Type B pancreatic cell (in vitro differentiated cells): ENCODE measurements around the gene FAM168A. TPM values are rescaled to one million over a fixed set of nuclear protein-coding genes. Genes with fewer than 3 reads are reported as not detected.

ENCODE experiments used
- DNase-seq: peaks from one replicate; pipeline ENCODE4 v3.0.0; 2021; ENCODE audit warnings: mixed read lengths; ENCODE audit not compliant: unreplicated experiment; ENCODE audit errors: extremely low spot score
- H3K27ac Mint-ChIP-seq: 2 replicates; pipeline ENCODE4 v1.8.0; 2021; ENCODE audit warnings: mild to moderate bottlenecking, mixed read lengths
- H3K27me3 Mint-ChIP-seq: 2 replicates; pipeline ENCODE4 v1.8.0; 2021; ENCODE audit warnings: mixed read lengths
- H3K36me3 Mint-ChIP-seq: 2 replicates; pipeline ENCODE4 v1.8.0; 2021; ENCODE audit warnings: mixed read lengths
- H3K4me1 Mint-ChIP-seq: one replicate; pipeline ENCODE4 v1.8.0; 2021; ENCODE audit warnings: mixed read lengths; ENCODE audit not compliant: unreplicated experiment
- H3K4me3 Mint-ChIP-seq: 2 replicates; pipeline ENCODE4 v1.8.0; 2021; ENCODE audit warnings: mild to moderate bottlenecking, mixed read lengths
- H3K9me3 Mint-ChIP-seq: 2 replicates; pipeline ENCODE4 v1.8.0; 2021; ENCODE audit warnings: mixed read lengths
- total RNA-seq: library from RNA; stranded (reverse); gene quantifications from 2 replicates; pipeline ENCODE4 v1.2.1, GENCODE V29; 2021; ENCODE audit warnings: low replicate concordance
- TF ChIP-seq, protein P1 (sequence below): fragments of 200-600 bp; sonication (generic); conservative IDR thresholded peaks from 2 replicates; pipeline ENCODE4 v1.5.0; 2021; ENCODE audit warnings: antibody characterized with exemption, mild to moderate bottlenecking

Gene FAM168A
- total RNA-seq, 1 donor from 2014 or later: 39.6 TPM

- Mint-ChIP-seq H3K9me3 (no peaks in the 10 kb centered on the region), H3K27me3 (no peaks in the 10 kb centered on the region), H3K36me3 (peaks cover 15% of the 10 kb centered on the region), H3K4me1 (peaks cover 5% of the 10 kb centered on the region), H3K27ac (no peak overlapping the region), H3K4me3 (no peak overlapping the region)
- TF ChIP-seq, protein P1, sequence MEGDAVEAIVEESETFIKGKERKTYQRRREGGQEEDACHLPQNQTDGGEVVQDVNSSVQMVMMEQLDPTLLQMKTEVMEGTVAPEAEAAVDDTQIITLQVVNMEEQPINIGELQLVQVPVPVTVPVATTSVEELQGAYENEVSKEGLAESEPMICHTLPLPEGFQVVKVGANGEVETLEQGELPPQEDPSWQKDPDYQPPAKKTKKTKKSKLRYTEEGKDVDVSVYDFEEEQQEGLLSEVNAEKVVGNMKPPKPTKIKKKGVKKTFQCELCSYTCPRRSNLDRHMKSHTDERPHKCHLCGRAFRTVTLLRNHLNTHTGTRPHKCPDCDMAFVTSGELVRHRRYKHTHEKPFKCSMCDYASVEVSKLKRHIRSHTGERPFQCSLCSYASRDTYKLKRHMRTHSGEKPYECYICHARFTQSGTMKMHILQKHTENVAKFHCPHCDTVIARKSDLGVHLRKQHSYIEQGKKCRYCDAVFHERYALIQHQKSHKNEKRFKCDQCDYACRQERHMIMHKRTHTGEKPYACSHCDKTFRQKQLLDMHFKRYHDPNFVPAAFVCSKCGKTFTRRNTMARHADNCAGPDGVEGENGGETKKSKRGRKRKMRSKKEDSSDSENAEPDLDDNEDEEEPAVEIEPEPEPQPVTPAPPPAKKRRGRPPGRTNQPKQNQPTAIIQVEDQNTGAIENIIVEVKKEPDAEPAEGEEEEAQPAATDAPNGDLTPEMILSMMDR: peak; percentile 72
- no peak for DNase-seq
These were observed 193.9 kb downstream of the FAM168A start for GRCh38 chr11:73404048-73404447.

DNA sequence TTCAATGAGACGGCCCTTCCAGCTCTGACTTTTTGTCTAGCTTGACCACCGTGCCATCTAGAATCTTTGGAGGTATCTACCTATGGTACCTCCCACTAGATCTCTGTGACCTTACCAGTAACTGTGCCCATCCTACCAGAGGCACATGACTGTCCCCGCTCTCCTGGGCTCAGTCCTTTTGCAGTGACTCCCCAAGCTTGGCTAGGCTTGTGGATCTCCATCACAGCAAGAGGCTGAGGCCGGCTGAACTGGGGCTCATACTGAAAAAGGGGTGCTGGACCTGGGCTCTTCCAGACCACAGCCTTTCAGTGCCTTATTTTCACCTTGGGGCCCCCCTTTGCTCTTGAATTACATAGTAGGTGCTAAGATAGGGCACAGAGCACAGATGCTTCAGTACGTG, 194.4 kb downstream of the FAM168A start:
- TF ChIP-seq, protein P1: no peak
- Mint-ChIP-seq H3K27me3 (no peaks in the 10 kb centered on the region), H3K27ac (no peak overlapping the region), H3K4me1 (peaks cover 5% of the 10 kb centered on the region), H3K9me3 (no peaks in the 10 kb centered on the region), H3K4me3 (no peak overlapping the region), H3K36me3 (peaks cover 11% of the 10 kb centered on the region)
- DNase-seq: no peak

DNA sequence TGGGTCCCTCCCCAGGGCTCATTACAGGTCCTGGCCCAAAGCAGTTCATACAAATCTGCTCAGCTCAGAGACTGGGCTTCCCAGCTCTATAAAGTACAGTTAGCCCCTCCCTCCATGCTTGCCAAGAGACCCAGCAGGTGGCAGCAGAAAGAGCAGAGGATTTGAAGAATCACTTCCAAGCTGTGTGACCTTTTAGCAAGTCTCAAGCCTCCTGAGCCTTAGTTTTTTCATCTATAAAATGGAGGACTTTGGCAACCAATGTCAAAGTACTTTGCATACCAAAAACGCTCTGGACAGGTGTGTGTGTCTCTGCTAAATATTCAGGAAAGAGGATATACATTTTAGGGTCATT, 195.1 kb downstream of the FAM168A start:
- TF ChIP-seq, protein P1: no peak
- H3K36me3 Mint-ChIP-seq: peaks cover 6% of the 10 kb centered on the region
- H3K4me1 Mint-ChIP-seq: peaks cover 5% of the 10 kb centered on the region
- no peak overlapping the region for H3K27ac Mint-ChIP-seq
- no peak overlapping the region for H3K4me3 Mint-ChIP-seq
- no peaks in the 10 kb centered on the region for H3K27me3 Mint-ChIP-seq
- no peak for DNase-seq
- H3K9me3 Mint-ChIP-seq: no peaks in the 10 kb centered on the region

DNA sequence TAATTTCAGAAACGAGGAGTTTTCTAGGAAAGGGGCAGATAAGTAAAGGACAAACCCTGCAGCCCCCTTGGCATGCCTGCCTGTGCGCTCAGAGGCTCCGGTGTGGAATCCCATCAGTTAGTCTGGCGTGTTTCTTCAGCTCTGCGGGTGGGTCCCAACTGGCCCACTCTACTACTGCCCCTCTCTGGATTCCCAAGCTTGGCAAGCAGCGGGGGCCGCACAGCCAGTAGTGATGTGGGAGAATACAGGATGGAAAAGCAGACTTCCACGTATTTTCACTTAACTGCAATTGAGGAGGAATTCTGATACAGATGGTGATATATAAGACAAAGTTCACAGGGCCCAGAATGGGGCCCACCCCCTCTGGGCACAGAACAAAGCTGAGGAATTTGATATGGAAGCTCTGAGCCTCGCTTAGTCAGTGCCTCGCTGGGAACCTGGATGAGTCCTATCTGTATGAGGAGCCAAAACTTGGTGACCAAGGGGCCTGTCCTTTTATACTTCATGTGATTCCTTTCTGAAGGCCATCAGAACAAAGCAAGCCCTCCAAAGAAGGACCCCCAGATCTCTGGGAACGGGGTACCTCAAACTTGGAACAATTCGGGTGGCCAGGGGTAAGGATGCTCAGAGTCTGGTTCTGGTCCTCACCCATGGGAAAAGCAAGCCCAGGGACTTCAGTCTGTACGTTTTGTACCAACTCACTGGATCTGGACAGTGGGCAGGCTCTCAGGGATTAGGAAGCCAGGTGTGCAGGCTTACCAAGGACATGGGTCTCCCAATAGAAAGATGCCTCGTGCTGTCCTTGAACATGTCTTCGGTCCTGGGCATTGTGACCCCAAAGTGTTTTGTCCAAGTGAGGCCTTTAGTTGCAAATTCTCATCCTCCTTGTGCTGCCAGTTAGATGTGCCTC, 195.7 kb downstream of the FAM168A start:
- Mint-ChIP-seq H3K27me3 (no peaks in the 10 kb centered on the region), H3K4me3 (no peak overlapping the region), H3K9me3 (no peaks in the 10 kb centered on the region), H3K27ac (no peak overlapping the region), H3K36me3 (peaks cover 6% of the 10 kb centered on the region), H3K4me1 (peaks cover 5% of the 10 kb centered on the region)
- DNase-seq: no peak
- TF ChIP-seq, protein P1: no peak

- H3K36me3 Mint-ChIP-seq: peaks cover 3% of the 10 kb centered on the region
- H3K4me3 Mint-ChIP-seq: no peak overlapping the region
- peaks cover 5% of the 10 kb centered on the region for H3K4me1 Mint-ChIP-seq
- H3K27me3 Mint-ChIP-seq: no peaks in the 10 kb centered on the region
- no peak overlapping the region for H3K27ac Mint-ChIP-seq
- TF ChIP-seq, protein P1: no peak
- H3K9me3 Mint-ChIP-seq: no peaks in the 10 kb centered on the region
- DNase-seq: no peak
These were observed 196.5 kb downstream of the FAM168A start for GRCh38 chr11:73401217-73401923.
